ENCODE results near the gene OR1A1. TPM values are rescaled to one million over a fixed set of nuclear protein-coding genes. Genes with fewer than 3 reads are reported as not detected.

The OR1A1 gene, protein sequence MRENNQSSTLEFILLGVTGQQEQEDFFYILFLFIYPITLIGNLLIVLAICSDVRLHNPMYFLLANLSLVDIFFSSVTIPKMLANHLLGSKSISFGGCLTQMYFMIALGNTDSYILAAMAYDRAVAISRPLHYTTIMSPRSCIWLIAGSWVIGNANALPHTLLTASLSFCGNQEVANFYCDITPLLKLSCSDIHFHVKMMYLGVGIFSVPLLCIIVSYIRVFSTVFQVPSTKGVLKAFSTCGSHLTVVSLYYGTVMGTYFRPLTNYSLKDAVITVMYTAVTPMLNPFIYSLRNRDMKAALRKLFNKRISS
- not detected in 2 replicates for total RNA-seq (2014; rRNA removed; shearing (Covaris generic))
- not detected in 2 replicates for total RNA-seq (2022)
- Bru-seq, nascent RNA = not detected
- BruChase-seq, experiment 1, labeled RNA remaining after a 6-hour chase = not detected
- BruChase-seq, experiment 2, labeled RNA remaining after a 2-hour chase = not detected
- long read RNA-seq = 0 reads

DNA sequence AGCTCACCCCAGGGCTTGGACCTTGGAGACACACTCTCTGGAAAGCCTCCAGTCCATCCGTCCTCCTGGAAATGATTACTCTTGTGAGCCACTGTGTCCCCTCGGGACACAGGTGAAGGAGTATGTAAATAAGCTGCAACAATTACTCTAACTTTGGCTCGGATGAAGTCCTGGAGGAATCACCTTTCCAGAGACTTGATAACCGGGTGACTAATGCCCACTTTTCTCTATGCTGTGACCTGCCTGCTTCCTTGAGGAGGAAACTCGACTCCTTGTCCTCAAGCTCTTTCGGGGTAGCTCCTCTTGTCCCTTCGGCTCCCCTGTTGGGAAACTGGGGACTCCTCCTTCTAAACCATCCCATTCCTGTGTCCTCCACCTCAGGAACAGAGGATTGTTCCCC, at the start of gene OR1A1:
Gene OR1A1 (plus strand): TSS at position 301 of the 400 bp plus-strand sequence. CDS start 7,954 bp downstream, outside the sequence.
- POLR2A ChIA-PET = no interaction called here
- Histone ChIP-seq H3K36me3 (ENCODE audit: insufficient read depth, low read length) (no peaks in the 10 kb centered on the region), H4K20me1 (ENCODE audit: insufficient read depth, low read length) (no peaks in the 10 kb centered on the region), H3K4me3 (ENCODE audit: low read depth, low read length, poor library complexity, severe bottlenecking) (no peak within 1 kb of the TSS), H3K9me2 (ENCODE audit: insufficient read depth, low read length) (no peaks in the 10 kb centered on the region), H3K27ac (ENCODE audit: low read depth, low read length, poor library complexity, severe bottlenecking) (no peak within 1 kb of the TSS), H3K4me1 (ENCODE audit: insufficient read depth, low read length, poor library complexity, severe bottlenecking) (no peaks in the 10 kb centered on the region), H2AFZ (ENCODE audit: low read length) (no peak within 1 kb of the TSS), H3K9me3 (ENCODE audit: low read length) (peaks cover 3% of the 10 kb centered on the region; the same call in 1 of the 2 replicates), H3K4me2 (ENCODE audit: low read length) (no peak within 1 kb of the TSS), H3K79me2 (ENCODE audit: insufficient read depth, low read depth, low read length) (no peaks in the 10 kb centered on the region)
- no peak for DNase-seq (ENCODE audit: low spot score)
- TF ChIP-seq EZH2phosphoT487 (IDR thresholded peaks at IDR 0.05; ENCODE audit: borderline replicate concordance, low read depth, low read length) = no peak
- TF ChIP-seq, protein P1, sequence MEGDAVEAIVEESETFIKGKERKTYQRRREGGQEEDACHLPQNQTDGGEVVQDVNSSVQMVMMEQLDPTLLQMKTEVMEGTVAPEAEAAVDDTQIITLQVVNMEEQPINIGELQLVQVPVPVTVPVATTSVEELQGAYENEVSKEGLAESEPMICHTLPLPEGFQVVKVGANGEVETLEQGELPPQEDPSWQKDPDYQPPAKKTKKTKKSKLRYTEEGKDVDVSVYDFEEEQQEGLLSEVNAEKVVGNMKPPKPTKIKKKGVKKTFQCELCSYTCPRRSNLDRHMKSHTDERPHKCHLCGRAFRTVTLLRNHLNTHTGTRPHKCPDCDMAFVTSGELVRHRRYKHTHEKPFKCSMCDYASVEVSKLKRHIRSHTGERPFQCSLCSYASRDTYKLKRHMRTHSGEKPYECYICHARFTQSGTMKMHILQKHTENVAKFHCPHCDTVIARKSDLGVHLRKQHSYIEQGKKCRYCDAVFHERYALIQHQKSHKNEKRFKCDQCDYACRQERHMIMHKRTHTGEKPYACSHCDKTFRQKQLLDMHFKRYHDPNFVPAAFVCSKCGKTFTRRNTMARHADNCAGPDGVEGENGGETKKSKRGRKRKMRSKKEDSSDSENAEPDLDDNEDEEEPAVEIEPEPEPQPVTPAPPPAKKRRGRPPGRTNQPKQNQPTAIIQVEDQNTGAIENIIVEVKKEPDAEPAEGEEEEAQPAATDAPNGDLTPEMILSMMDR (conservative IDR thresholded peaks at IDR 0.05; ENCODE audit: low read length) = no peak
- intact Hi-C loops (cut with micrococcal nuclease; ENCODE audit: unreplicated experiment) = no loop called here
- CTCF ChIA-PET (ENCODE audit: unreplicated experiment) = no interaction called here
- BruUV-seq (replicated peaks) = no TSS peak

GRCh38 chr17:3167574-3167973, 39.9 kb upstream of the OR1A1 start:
- CTCF ChIA-PET (ENCODE audit: unreplicated experiment) = no interaction called here
- H2AFZ ChIP-seq (ENCODE audit: low read length) = no peak overlapping the region
- H3K9me3 ChIP-seq (ENCODE audit: low read length) = 0 out of 2 replicates have a peak, but pooled peaks cover 5% of the 10 kb centered on the region
- no peaks in the 10 kb centered on the region for H3K79me2 ChIP-seq (ENCODE audit: insufficient read depth, low read depth, low read length)
- POLR2A ChIA-PET = no interaction called here
- no peak overlapping the region for H3K4me3 ChIP-seq (ENCODE audit: low read depth, low read length, poor library complexity, severe bottlenecking)
- H3K4me2 ChIP-seq (ENCODE audit: low read length) = peak overlapping the region; percentile 41
- H3K4me1 ChIP-seq (ENCODE audit: insufficient read depth, low read length, poor library complexity, severe bottlenecking) = peaks cover 8% of the 10 kb centered on the region
- no peaks in the 10 kb centered on the region for H3K36me3 ChIP-seq (ENCODE audit: insufficient read depth, low read length)
- H3K9me2 ChIP-seq (ENCODE audit: insufficient read depth, low read length) = no peaks in the 10 kb centered on the region
- H3K27ac ChIP-seq (ENCODE audit: low read depth, low read length, poor library complexity, severe bottlenecking) = no peak overlapping the region
- intact Hi-C loops (cut with micrococcal nuclease; ENCODE audit: unreplicated experiment) = no loop called here
- TF ChIP-seq, protein P1 (conservative IDR thresholded peaks at IDR 0.05; ENCODE audit: low read length) = no peak
- no peak for TF ChIP-seq EZH2phosphoT487 (IDR thresholded peaks at IDR 0.05; ENCODE audit: borderline replicate concordance, low read depth, low read length)
- no peaks in the 10 kb centered on the region for H4K20me1 ChIP-seq (ENCODE audit: insufficient read depth, low read length)
- BruUV-seq (replicated peaks) = no TSS peak
- DNase-seq (ENCODE audit: low spot score) = peak; percentile 58

- no peaks in the 10 kb centered on the region for H4K20me1 ChIP-seq (ENCODE audit: insufficient read depth, low read length)
- no peak overlapping the region for H3K4me3 ChIP-seq (ENCODE audit: low read depth, low read length, poor library complexity, severe bottlenecking)
- no peaks in the 10 kb centered on the region for H3K4me1 ChIP-seq (ENCODE audit: insufficient read depth, low read length, poor library complexity, severe bottlenecking)
- no peaks in the 10 kb centered on the region for H3K9me2 ChIP-seq (ENCODE audit: insufficient read depth, low read length)
- no peak overlapping the region for H2AFZ ChIP-seq (ENCODE audit: low read length)
- POLR2A ChIA-PET = no interaction called here
- no peak overlapping the region for H3K4me2 ChIP-seq (ENCODE audit: low read length)
- H3K9me3 ChIP-seq (ENCODE audit: low read length) = no peaks in the 10 kb centered on the region
- H3K27ac ChIP-seq (ENCODE audit: low read depth, low read length, poor library complexity, severe bottlenecking) = no peak overlapping the region
- CTCF ChIA-PET (ENCODE audit: unreplicated experiment) = no interaction called here
- DNase-seq (ENCODE audit: low spot score) = no peak
- BruUV-seq (replicated peaks) = no TSS peak
- no peaks in the 10 kb centered on the region for H3K36me3 ChIP-seq (ENCODE audit: insufficient read depth, low read length)
- TF ChIP-seq, protein P1 (conservative IDR thresholded peaks at IDR 0.05; ENCODE audit: low read length) = no peak
- TF ChIP-seq EZH2phosphoT487 (IDR thresholded peaks at IDR 0.05; ENCODE audit: borderline replicate concordance, low read depth, low read length) = no peak
- intact Hi-C loops (cut with micrococcal nuclease; ENCODE audit: unreplicated experiment) = no loop called here
- no peaks in the 10 kb centered on the region for H3K79me2 ChIP-seq (ENCODE audit: insufficient read depth, low read depth, low read length)
These were observed 17.5 kb upstream of the OR1A1 start for GRCh38 chr17:3189961-3190360.
